Fibroblast of skin of left biceps (primary cell): ENCODE measurements around the gene HHAT.

Experiments used
- DNase-seq, 2 experiments: peaks; one replicate each; pipeline ENCODE4 v3.0.0-alpha.2; 2013; ENCODE audit warnings: low read depth in 2 of 2

The HHAT gene

GRCh38 chr1:210359255-210359654 is 30.6 kb downstream of the HHAT start:
- no peak for DNase-seq

- DNase-seq: peak in 1 of 2 experiments; percentile 23
These were observed 32.3 kb downstream of the HHAT start for GRCh38 chr1:210360852-210361477.

GRCh38 chr1:210361665-210362064 is 33.0 kb downstream of the HHAT start:
- no peak for DNase-seq

GRCh38 chr1:210362526-210362925 is 33.8 kb downstream of the HHAT start:
- DNase-seq: no peak

GRCh38 chr1:210363119-210363518 is 34.4 kb downstream of the HHAT start:
- no peak for DNase-seq

GRCh38 chr1:210364479-210364878 is 35.8 kb downstream of the HHAT start:
- DNase-seq: no peak

GRCh38 chr1:210366767-210367166 is 38.1 kb downstream of the HHAT start:
- no peak for DNase-seq

GRCh38 chr1:210367566-210367965 is 38.9 kb downstream of the HHAT start:
- no peak for DNase-seq

GRCh38 chr1:210369425-210369824 is 40.7 kb downstream of the HHAT start:
- DNase-seq: no peak

GRCh38 chr1:210371916-210372315 is 43.2 kb downstream of the HHAT start:
- no peak for DNase-seq

- no peak for DNase-seq
These were observed 43.8 kb downstream of the HHAT start for GRCh38 chr1:210372491-210372890.

GRCh38 chr1:210372931-210373627 is 44.4 kb downstream of the HHAT start:
- DNase-seq: no peak

GRCh38 chr1:210373628-210373877 is 44.9 kb downstream of the HHAT start:
- DNase-seq: no peak

GRCh38 chr1:210373878-210374599 is 45.3 kb downstream of the HHAT start:
- DNase-seq: peak; percentile 93 to 94

- no peak for DNase-seq
These were observed 45.9 kb downstream of the HHAT start for GRCh38 chr1:210374600-210374953.

- peak in 1 of 2 experiments; percentile 26 for DNase-seq
These were observed 48.2 kb downstream of the HHAT start for GRCh38 chr1:210376836-210377372.

GRCh38 chr1:210377731-210378333 is 49.1 kb downstream of the HHAT start:
- no peak for DNase-seq

GRCh38 chr1:210378736-210379135 is 50.0 kb downstream of the HHAT start:
- no peak for DNase-seq

GRCh38 chr1:210381934-210382333 is 53.2 kb downstream of the HHAT start:
- DNase-seq: no peak

- no peak for DNase-seq
These were observed 55.9 kb downstream of the HHAT start for GRCh38 chr1:210384625-210385024.

- DNase-seq: no peak
These were observed 56.5 kb downstream of the HHAT start for GRCh38 chr1:210385228-210385627.

GRCh38 chr1:210394281-210394821 is 65.6 kb downstream of the HHAT start:
- no peak for DNase-seq
